Sigmoid colon (tissue), 4 donors: ENCODE data around the gene RPS28.
"Not testable (repeated sequence)": the region's sequence is repeated elsewhere in the genome, so short reads cannot be mapped to it uniquely, and the experiment has no call there.

Experiments used
- CTCF ChIP-seq, 4 experiments: fragments of 450-650 bp in 3 of 4; fragments of 200-600 bp in 1 of 4; IDR thresholded peaks; one replicate each; pipeline ENCODE4 v1.5.1; 2016 to 2019; ENCODE audit warnings: antibody characterized with exemption in 4 of 4, mild to moderate bottlenecking in 3 of 4, moderate library complexity in 2 of 4
- EP300 ChIP-seq, 4 donors: sonication (generic); formaldehyde crosslinking; IDR thresholded peaks; one replicate each; pipeline ENCODE4 v1.6.1; 2017; ENCODE audit warnings: antibody characterized with exemption in 4 of 4
- POLR2A ChIP-seq, 2 donors: fragments of 450-650 bp; IDR thresholded peaks; one replicate each; pipeline ENCODE4 v1.6.1; 2016; ENCODE audit warnings: antibody characterized with exemption in 2 of 2, mild to moderate bottlenecking in 2 of 2, moderate library complexity in 2 of 2
- POLR2AphosphoS5 ChIP-seq, 4 donors: sonication (generic); formaldehyde crosslinking; IDR thresholded peaks; one replicate each; pipeline ENCODE4 v1.6.1; 2017; ENCODE audit warnings: antibody characterized with exemption in 4 of 4

- TF ChIP-seq POLR2A, EP300, CTCF, POLR2AphosphoS5 (IDR thresholded peaks at IDR 0.05): not testable (repeated sequence)
These were observed 6.2 kb upstream of the RPS28 start for GRCh38 chr19:8314981-8315640.
